Measurements from ENCODE around the gene MPO. TPM values are rescaled to one million over a fixed set of nuclear protein-coding genes. Genes with fewer than 3 reads are reported as not detected.

Gene MPO
- polyA plus RNA-seq, 1 experiment = not detected

- no peak for DNase-seq (ENCODE audit: low read depth, low spot score)
- H3K4me3 ChIP-seq (ENCODE audit: low read depth, low read length) = no peak overlapping the region
- no peak overlapping the region for H3K27ac ChIP-seq (ENCODE audit: low read depth, low read length)
- H3K9me3 ChIP-seq (ENCODE audit: control insufficient read depth, insufficient read depth, low read length) = no peaks in the 10 kb centered on the region
- ChIA-PET CTCF (interaction anchor here (1.5 kb wide), 1 partner anchor 19 kb away, joined by 3 read pairs; no protein-coding TSS in a partner anchor), POLR2A (no interaction called here)
- TF ChIP-seq CTCF (IDR thresholded peaks at IDR 0.05; ENCODE audit: low read depth, low read length) = no peak
- H3K27me3 ChIP-seq (ENCODE audit: control insufficient read depth, insufficient read depth, low read length) = peaks cover 12% of the 10 kb centered on the region
Observed at GRCh38 chr17:58284613-58285421, 4.1 kb upstream of the MPO start.

- Histone ChIP-seq H3K27me3 (ENCODE audit: control insufficient read depth, insufficient read depth, low read length) (peaks cover 20% of the 10 kb centered on the region), H3K27ac (ENCODE audit: low read depth, low read length) (no peak overlapping the region), H3K9me3 (ENCODE audit: control insufficient read depth, insufficient read depth, low read length) (no peaks in the 10 kb centered on the region; the same call in 1 of the 2 replicates), H3K4me3 (ENCODE audit: low read depth, low read length) (no peak overlapping the region)
- POLR2A ChIA-PET = no interaction called here
- no peak for DNase-seq (ENCODE audit: low read depth, low spot score)
- CTCF ChIA-PET = interaction anchor here (1.5 kb wide), 1 partner anchor 20 kb away, joined by 3 read pairs; no protein-coding TSS in a partner anchor
- TF ChIP-seq CTCF (IDR thresholded peaks at IDR 0.05; ENCODE audit: low read depth, low read length) = no peak
Observed at GRCh38 chr17:58283674-58284612, 3.2 kb upstream of the MPO start.

GRCh38 chr17:58282442-58282841 is 1.7 kb upstream of the MPO start:
- Histone ChIP-seq H3K27ac (ENCODE audit: low read depth, low read length) (no peak overlapping the region), H3K4me3 (ENCODE audit: low read depth, low read length) (no peak overlapping the region), H3K27me3 (ENCODE audit: control insufficient read depth, insufficient read depth, low read length) (peaks cover 32% of the 10 kb centered on the region), H3K9me3 (ENCODE audit: control insufficient read depth, insufficient read depth, low read length) (no peaks in the 10 kb centered on the region; the same call in 1 of the 2 replicates)
- ChIA-PET POLR2A (no interaction called here), CTCF (no interaction called here)
- DNase-seq (ENCODE audit: low read depth, low spot score) = no peak
- no peak for TF ChIP-seq CTCF (IDR thresholded peaks at IDR 0.05; ENCODE audit: low read depth, low read length)

GRCh38 chr17:58281511-58282011 is 826 bp upstream of the MPO start:
- H3K27me3 ChIP-seq (ENCODE audit: control insufficient read depth, insufficient read depth, low read length) = peaks cover 32% of the 10 kb centered on the region
- POLR2A ChIA-PET = no interaction called here
- DNase-seq (ENCODE audit: low read depth, low spot score) = no peak
- no peaks in the 10 kb centered on the region; the same call in 1 of the 2 replicates for H3K9me3 ChIP-seq (ENCODE audit: control insufficient read depth, insufficient read depth, low read length)
- TF ChIP-seq CTCF (IDR thresholded peaks at IDR 0.05; ENCODE audit: low read depth, low read length) = no peak
- H3K4me3 ChIP-seq (ENCODE audit: low read depth, low read length) = no peak overlapping the region
- CTCF ChIA-PET = interaction anchor here (0.6 kb wide), 1 partner anchor 13 kb away, joined by 7 read pairs; no protein-coding TSS in a partner anchor
- H3K27ac ChIP-seq (ENCODE audit: low read depth, low read length) = no peak overlapping the region
